NCI-H345 treated with DMSO at 0.1 percent for 48 hours (cell line): Measurements from ENCODE around the gene FOLR1.
"Not testable (repeated sequence)": the region's sequence is repeated elsewhere in the genome, so short reads cannot be mapped to it uniquely, and the experiment has no call there.

ENCODE experiments used
- DNase-seq: peaks from one replicate; lab custom pipeline; 2025; ENCODE audit not compliant: unreplicated experiment; lab: John Stamatoyannopoulos, UW

The FOLR1 gene

DNA sequence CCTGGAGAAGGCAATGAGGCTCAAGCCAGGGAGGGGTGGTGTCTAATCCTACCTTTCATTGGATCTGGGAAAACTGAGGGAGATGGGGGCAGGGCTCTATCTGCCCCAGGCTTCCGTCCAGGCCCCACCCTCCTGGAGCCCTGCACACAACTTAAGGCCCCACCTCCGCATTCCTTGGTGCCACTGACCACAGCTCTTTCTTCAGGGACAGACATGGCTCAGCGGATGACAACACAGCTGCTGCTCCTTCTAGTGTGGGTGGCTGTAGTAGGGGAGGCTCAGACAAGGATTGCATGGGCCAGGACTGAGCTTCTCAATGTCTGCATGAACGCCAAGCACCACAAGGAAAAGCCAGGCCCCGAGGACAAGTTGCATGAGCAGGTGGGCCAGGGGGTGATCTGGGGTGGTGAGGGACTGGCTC, at the start of gene FOLR1:
FOLR1 (plus strand) TSS at position 180 of the 421 bp plus-strand sequence; CDS start at position 214, 34 bp downstream.
- no peak for DNase-seq

DNA sequence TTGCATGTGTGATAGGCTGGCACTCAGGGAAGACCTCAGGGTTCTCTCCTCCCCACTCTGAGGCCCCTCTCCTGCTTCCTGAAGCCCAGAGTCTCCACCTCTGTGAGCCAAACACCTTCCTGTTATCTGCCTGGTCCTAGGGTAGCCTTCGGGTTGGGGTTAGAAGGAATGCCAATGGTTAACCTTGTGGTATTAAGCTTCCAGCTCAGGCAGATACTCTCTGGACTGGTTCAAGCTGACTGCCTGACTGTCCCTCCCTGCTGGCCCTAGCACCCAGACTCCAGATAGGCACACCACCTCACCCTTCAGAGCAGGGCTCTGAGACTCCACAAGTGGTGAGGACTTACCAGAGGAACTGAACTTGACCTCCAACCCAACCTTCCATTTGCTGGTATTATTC, 49.4 kb upstream of the FOLR1 start:
- DNase-seq, result not testable (repeated sequence)

DNA sequence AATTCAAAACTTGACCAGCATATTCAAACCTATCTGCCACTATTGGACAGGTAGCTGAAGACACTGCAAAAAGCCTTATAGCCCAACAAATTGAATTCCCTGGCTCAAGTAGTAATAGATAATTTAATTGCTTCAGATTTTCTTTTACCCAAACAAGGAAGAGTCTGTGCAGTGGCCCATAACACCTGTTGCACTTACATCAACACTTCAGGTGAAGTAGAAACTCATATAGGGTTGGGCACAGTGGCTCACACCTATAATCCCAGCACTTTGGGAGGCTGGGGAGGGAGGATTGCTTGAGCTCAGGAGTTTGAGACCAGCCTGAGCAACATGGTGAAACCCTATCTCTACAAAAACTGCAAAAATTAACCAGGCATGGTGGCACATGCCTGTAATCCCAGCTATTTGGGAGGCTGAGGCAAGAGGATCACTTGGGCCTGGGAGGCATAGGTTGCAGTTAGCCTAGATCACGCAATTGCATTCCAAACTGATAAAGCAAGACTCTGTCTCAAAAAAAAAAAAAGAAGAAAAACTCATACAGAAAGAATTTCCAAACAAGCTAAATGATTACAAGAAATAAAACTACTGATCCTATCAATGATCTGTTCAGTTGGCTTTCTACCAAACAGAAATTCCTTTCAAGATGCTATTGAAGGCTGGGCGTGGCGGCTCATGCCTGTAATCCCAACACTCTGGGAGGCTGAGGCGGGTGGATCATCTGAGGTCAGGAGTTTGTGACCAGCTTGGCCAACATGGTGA, 47.0 kb upstream of the FOLR1 start:
- no peak for DNase-seq

DNA sequence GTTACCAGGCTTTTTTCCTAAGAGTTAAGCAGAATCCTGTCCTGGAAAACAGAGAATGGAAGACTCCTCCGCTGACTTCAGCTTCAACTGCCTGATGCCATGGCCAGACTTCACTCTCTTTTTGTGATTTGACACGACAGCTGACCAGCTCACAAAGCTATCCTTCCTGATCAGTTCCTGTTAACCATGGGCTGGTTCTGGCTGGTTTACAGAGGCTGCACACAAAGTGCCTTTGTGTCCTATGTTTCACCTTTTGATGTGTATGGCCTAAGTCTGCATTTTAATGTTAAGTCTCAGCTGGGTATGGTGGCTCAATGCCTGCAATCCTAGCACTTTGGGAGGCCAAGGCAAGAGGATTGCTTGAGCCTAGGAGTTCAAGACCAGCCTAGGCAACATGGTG, 45.3 kb upstream of the FOLR1 start:
- DNase-seq, result no peak

DNA sequence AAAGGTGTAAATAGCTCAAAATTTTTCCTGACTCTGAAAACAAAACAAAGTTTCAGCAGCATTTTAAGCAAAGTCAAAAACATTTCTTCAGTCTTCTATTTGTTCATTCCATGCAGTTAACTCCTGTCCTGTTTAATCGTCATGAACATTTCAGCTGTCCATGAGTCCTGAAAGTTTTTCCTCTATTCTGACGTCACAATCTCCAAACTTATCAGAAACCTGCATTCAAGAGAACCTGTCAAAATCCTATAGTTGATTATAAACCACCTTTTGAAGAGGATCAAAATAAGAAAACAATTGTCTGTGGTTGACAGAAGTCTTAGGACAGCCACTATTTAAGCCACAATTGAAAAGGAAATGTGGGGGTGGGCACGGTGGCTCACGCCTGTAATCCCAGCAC, 41.1 kb upstream of the FOLR1 start:
- DNase-seq, result no peak

DNA sequence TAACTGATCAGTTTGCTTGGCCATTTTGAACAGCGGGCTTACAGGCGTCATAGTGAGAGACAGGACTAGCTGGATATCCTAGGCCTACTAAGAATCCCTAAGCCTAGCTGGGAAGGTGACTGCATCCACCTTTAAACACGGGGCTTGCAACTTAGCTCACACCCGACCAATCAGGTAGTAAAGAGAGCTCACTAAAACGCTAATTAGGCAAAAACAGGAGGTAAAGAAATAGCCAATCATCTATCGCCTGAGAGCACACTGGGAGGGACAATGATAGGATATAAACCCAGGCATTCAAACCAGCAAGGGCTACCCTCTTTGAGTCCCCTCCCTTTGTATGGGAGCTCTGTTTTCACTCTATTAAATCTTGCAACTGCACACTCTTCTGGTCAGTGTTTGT, 38.1 kb upstream of the FOLR1 start:
- DNase-seq, result not testable (repeated sequence)

DNA sequence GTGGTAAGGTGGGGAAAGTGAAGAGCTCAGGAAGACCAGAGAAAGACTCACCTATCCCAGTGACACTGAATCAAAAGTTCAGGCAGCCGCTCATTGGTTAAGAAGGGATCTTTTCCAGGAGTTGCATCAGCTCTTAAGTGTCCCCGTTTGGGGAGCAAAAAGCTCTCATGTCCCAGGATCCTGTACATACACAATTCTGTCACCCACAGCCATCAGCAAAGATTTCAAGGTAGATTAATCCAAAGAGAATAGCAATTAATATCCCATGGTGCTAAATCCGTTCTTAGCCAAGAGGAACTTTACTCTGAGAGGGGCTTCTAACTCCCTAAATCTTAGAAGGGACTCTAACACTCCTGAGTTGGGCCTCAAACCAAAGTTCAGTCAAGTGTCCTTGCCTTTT, 37.1 kb upstream of the FOLR1 start:
- no peak for DNase-seq

DNA sequence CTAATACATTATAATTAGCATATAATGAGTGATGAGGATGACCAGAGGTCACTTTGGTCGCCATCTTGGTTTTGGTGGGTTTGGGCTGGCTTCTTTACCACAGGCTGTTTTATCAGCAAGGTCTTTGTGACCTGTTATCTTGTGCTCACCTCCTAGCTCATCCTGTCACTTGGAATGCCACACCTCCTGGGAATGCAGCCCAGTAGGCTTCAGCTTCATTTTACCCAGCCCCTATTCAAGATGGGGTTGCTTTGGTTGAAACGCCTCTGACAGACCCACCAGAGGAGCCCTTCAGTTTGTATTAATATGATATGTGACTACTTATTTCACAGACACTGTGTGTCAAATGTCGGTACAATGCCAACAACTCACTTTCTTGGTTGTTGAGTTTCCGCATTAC, 36.2 kb upstream of the FOLR1 start:
- DNase-seq, result no peak

DNA sequence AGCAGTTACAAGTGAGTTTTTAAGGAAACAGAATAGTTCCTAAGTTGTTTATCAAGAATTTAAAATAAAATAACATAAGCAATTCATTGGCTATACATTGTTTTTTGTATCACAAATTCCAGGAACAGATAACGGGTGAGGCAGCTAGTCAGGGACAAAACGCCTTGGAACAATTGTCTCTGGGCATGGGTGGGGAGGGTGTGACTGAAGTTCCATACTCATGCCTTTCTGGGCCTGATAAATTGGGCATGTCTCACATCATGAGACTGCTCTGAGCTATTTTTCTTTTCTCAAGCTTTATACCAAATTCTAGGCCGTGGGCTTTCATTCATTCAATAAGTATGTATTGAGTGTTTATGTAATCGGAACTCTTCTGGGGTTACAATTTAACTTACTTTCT, 34.8 kb upstream of the FOLR1 start:
- no peak for DNase-seq

DNA sequence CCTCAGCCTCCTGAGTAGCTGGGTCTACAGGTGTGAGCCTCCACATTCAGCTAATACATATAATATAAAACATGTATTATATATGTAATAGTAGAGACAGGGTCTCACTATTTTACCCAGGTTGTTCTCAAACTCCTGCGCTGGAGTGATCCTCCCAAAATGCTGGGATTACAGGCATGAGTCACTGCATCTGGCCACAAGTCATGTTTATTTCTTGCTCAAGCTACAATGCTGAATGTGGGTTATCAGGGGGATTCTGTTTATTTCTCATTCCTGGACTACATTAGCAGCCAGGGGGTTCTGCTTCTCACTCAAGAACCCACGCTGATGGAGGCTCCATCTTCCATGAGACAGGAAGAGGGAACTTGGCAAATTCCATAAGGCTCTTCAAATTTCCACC, 31.6 kb upstream of the FOLR1 start:
- no peak for DNase-seq

DNA sequence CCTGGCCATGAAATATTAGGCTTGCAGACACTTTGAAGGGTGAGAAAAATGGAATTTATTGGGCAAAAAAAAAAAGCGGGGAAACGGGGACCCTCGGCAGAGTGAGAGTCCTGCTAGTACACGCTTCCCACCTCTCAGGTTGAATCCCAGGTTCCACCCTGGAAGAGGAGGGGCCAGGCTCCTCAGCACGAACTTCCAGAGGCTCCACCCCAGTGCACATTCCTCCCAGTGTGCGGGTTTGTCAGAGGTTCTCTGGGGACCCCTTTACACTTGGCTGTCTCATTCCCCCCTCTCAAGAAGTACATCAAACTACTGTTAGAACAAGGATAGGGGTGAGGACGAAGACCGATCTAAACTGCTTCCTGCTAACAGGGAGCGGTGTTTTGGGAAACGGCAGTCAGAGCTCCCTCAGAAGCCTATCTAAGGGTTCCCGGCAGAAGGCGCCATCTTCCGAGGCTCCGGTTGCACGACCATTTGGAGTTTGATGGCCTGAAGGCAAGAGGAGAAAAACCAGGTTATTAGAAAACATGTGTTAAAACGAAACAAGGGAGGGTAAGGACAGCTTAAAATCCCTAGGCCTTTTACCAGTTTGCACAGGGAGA, 28.9 kb upstream of the FOLR1 start:
- no peak for DNase-seq

DNA sequence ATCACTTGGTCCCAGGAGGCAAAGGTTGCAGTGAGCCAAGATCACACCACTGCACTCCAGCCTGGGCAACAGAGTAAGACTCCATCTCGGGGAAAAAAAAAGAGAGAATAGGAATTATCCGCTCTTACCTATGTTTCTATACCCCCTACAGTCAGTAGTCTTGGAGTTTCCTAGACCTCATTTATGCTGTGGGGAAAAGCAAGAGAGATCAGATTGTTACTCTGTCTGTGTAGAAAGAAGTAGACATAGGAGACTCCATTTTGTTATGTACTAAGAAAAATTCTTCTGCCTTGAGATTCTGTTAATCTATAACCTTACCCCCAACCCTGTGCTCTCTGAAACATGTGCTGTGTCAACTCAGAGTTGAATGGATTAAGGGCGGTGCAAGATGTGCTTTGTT, 27.8 kb upstream of the FOLR1 start:
- DNase-seq, result not testable (repeated sequence)

DNA sequence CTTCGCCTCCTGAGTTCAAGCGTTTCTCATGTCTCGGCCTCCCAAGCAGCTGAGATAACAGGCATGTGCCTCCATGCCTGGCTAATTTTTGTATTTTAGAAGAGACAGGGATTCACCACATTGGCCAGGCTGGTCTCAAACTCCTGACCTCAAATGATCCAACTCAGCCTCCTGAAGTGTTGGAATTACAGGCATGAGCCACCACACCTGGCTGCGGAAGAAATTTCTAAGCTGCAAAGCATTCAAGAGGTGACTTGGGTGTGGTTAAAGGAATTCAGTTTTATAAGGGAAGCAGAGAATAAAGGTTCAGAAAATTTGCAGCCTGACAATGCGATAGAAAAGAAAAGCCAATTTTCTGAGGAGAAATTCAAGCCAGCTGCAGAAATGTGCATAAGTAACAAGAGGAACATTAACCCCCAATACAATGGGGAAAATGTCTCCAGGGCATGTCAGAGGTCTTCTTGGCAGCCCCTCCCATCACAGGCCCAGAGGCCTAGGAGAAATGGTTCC, 22.8 kb upstream of the FOLR1 start:
- DNase-seq, result not testable (repeated sequence)

DNA sequence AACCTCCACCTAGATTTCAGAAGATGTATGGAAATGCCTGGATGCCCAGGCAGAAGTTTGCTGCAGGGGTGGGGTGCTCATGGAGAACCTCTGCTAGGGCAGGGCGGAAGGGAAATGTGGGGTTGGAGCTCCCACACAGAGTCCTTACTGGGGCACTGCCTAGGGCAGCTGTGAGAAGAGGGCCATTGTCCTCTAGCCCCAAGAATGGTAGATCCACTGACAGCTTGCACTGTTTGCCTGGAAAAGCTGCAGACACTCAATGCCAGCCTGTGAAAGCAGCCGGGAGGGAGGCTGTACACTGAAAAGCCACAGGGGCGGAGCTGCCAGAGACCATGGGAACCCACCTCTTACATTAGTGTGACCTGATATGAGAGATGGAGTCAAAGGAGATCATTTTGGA, 22.2 kb upstream of the FOLR1 start:
- DNase-seq, result not testable (repeated sequence)

DNA sequence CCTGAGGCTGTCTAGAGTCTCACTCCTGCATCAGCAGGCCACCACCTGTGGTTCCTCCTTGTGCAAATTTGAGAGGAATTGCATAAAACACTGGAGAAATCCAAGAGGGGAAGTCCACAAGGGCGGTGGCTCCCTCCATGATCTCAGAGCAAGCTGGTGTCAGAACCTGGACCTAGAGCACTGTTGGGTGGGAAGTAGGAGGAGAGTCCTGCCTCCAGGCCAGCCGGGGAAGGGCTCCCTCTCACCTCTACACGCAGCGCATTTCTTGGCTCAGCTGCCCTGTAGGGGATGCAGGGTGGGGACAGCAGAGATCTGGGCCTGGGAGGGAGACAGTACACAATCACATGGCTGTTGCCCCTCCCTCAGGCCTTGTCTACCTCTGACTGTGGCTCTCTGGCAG, 19.9 kb upstream of the FOLR1 start:
- not testable (repeated sequence) for DNase-seq

DNA sequence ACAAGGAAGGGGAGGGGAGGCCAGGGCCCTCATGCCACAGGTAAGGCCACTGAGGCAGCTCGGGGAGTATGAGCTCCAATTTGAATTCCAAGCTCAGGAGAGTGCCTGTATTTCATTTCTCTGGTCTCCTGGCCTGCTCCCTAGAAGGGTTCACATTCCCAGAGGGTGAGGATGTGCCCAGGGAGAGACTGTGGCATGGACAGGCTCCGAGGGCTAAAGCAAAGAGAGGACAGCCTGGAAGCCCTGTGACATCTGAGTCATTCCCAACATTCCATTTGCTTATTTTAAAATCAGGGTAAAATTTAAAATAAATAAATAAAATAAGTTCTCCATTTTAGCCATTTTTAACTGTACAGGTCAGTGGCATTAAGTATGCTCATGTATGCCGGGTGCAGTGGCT, 18.6 kb upstream of the FOLR1 start:
- no peak for DNase-seq

DNA sequence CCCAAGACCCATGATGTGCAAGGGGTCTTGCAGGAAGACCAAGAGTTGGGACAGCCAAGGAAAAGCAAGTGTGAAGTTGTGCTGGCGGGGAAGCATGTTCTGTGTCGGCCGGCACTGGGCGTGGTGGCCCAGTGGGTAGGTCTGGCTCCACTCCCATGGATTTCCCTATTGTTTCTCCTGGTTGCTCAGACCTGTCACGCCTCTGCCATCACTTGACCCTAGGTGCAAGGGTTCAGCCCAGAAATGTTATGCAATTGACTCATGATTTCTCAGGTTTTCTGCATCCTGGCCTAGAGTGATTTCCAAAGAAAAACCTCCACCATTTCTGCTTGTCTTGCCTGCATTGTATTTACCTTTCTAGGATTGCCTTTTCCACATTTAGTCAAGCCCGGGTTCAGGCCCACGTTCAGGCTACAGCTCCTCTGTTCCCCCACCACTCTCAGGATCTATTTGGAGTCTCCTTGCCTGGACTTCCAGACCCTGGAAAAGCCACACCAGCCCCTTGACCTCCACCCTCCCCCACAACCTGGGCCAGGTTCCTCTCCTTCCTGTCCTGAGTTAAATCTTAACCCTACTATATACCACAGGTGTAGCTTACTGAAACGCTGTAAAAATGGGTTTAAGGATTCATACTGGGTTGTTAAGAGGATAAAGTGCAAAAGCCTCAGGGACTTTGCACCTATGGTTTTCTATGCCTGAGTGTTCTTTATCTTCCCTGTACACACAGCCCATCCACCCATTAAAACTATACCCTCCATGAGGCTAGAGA, 17.5 kb upstream of the FOLR1 start:
- no peak for DNase-seq

DNA sequence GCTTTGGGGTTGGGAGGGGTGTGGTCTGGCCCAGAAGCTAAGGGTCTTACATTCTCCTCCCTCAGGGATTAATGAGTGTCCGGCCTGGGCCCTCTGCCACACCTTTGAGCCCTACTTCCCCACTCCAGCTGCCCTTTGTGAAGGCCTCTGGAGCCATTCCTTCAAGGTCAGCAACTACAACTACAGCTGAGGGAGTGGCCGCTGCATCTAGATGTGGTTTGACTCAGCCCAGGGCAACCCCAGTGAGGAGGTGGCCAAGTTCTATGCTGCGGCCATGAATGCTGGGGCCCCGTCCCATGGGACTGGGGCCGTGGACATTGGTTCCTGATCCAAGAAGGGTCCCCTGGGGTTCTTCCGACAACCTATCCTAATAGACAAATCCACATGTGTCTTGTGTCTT, 14.3 kb upstream of the FOLR1 start:
- DNase-seq, result no peak

DNA sequence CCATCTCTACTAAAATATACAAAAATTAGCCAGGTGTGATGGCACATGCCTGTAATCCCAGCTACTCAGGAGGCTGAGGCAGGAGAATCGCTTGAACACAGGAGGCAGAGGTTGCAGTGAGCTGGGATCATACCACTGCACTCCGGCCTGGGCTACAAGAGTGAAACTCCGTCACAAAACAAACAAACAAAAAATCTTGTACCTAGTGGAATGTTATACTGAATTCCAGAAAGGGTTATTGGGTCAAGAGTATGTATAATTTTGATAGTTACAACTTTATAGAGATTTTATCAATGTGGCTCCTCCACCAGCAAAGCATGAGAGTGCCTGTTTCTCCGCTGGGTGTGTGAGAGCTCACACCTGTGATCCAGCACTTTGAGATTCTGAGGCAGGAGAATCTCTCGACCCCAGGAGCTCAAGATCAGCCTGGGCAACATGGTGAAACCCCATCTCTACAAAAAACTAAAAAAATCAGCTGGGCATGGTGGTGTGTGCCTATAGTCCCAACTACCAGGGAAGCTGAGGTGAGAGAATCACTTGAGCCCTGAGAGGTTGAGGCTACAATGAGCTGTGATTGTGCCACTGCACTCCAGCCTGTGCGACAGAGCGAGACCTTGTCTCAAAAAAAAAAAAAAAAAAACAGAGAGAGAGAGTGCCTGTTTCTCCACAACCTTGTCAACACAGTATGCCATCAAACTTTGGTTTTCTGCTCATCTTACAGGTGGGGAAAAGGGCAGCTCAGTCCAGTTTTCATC, 12.7 kb upstream of the FOLR1 start:
- DNase-seq, result no peak

DNA sequence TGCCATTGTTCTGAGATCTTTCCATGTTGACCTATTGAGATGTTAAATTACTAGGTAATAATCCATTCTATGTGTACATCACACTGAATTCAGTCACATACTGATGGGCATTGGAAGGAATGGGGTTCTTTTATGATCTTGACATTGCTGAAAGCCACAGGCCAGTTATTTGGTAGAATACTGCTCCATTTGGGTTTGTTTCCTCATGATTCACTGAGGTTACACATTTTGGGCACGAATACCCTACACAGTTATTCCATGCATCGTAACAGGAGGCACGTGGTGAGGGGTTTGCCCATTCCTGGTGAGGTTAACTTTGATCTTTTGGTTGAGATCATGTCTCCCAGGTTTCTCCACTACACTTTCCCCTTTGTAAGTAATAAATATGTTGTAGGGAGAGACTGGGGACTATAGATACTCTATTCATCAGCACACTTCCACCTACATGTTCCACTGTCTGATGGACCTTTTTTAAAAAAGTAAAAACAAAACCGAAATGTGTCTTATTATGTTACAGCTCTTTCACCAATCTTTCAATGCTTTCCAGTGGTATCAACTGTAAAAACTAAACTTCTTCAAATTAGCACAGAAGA, 12.0 kb upstream of the FOLR1 start:
- DNase-seq, result no peak
